Measurements from ENCODE around the gene ALKBH2.

ALKBH2 gene

GRCh38 chr12:109110988-109111495, 17.8 kb upstream of the ALKBH2 start:
- peak overlapping the region; percentile 53 for H3K4me3 ChIP-seq (ENCODE audit: low read length)
- H3K9ac ChIP-seq (ENCODE audit: low read length): peak overlapping the region; percentile 6
- peaks cover 32% of the 10 kb centered on the region for H3K36me3 ChIP-seq (ENCODE audit: control insufficient read depth, low read depth, low read length)
- no peaks in the 10 kb centered on the region for H3K9me3 ChIP-seq (ENCODE audit: control insufficient read depth, low read depth, low read length)
- no peaks in the 10 kb centered on the region for H3K27me3 ChIP-seq (ENCODE audit: control insufficient read depth, insufficient read depth, low read length)
- H3K27ac ChIP-seq (ENCODE audit: low read length): no peak overlapping the region
- H3K4me1 ChIP-seq (ENCODE audit: control insufficient read depth, low read depth, low read length): peaks cover 13% of the 10 kb centered on the region

- H3K9ac ChIP-seq (ENCODE audit: low read length): no peak overlapping the region
- H3K4me1 ChIP-seq (ENCODE audit: control insufficient read depth, low read depth, low read length): peaks cover 6% of the 10 kb centered on the region
- no peak overlapping the region for H3K27ac ChIP-seq (ENCODE audit: low read length)
- H3K4me3 ChIP-seq (ENCODE audit: low read length): no peak overlapping the region
- no peaks in the 10 kb centered on the region for H3K27me3 ChIP-seq (ENCODE audit: control insufficient read depth, insufficient read depth, low read length)
- no peaks in the 10 kb centered on the region for H3K9me3 ChIP-seq (ENCODE audit: control insufficient read depth, low read depth, low read length)
- H3K36me3 ChIP-seq (ENCODE audit: control insufficient read depth, low read depth, low read length): peaks cover 44% of the 10 kb centered on the region
Observed at GRCh38 chr12:109109746-109110350, 16.6 kb upstream of the ALKBH2 start.

- no peak overlapping the region for H3K9ac ChIP-seq (ENCODE audit: low read length)
- no peak overlapping the region for H3K4me3 ChIP-seq (ENCODE audit: low read length)
- no peaks in the 10 kb centered on the region for H3K9me3 ChIP-seq (ENCODE audit: control insufficient read depth, low read depth, low read length)
- H3K27ac ChIP-seq (ENCODE audit: low read length): no peak overlapping the region
- no peaks in the 10 kb centered on the region for H3K27me3 ChIP-seq (ENCODE audit: control insufficient read depth, insufficient read depth, low read length)
- H3K4me1 ChIP-seq (ENCODE audit: control insufficient read depth, low read depth, low read length): no peaks in the 10 kb centered on the region
- H3K36me3 ChIP-seq (ENCODE audit: control insufficient read depth, low read depth, low read length): peaks cover 81% of the 10 kb centered on the region
Observed at GRCh38 chr12:109105176-109105575, 11.9 kb upstream of the ALKBH2 start.

DNA sequence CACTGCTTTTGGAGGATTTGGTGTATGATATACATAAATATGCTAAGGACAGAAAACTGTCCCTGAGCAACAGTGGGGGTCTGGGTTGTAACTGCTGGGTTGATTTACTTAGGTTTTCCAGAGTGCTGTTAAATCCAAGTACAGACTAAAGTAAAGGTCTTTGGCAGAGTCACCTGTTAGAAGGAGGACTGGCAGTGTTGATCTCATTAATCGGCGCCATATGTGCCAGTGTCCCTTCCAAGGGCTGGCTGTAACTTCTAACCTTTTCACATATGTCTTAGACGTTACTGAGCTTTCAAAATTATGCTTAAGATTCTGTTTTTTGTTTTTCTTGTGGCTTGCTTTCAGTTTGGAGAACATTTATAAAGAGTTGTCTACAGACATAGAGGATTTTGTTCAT, 9.2 kb upstream of the ALKBH2 start:
- no peak overlapping the region for H3K4me3 ChIP-seq (ENCODE audit: low read length)
- H3K9ac ChIP-seq (ENCODE audit: low read length): no peak overlapping the region
- no peak overlapping the region for H3K27ac ChIP-seq (ENCODE audit: low read length)
- no peaks in the 10 kb centered on the region for H3K9me3 ChIP-seq (ENCODE audit: control insufficient read depth, low read depth, low read length)
- peaks cover 79% of the 10 kb centered on the region for H3K36me3 ChIP-seq (ENCODE audit: control insufficient read depth, low read depth, low read length)
- H3K4me1 ChIP-seq (ENCODE audit: control insufficient read depth, low read depth, low read length): peaks cover 4% of the 10 kb centered on the region
- H3K27me3 ChIP-seq (ENCODE audit: control insufficient read depth, insufficient read depth, low read length): no peaks in the 10 kb centered on the region

DNA sequence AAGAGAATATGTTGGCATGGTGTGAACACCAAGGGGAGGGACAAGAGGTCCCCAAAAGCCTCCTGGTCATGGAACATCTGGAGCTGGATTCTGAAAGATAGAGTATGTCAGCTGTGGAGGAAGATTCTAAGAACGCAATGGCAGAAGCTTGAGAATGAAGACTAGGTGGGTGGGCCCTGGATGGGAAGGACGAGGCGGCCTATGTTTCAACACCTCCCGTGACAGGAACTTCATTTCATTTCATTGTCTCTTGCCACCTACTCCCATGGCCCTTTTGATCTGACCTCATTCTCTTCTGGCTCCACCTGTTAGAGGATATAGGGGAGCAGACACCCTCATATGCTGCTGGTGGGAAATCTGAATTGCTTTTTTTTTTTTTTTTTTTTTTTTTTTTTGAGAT, 7.5 kb upstream of the ALKBH2 start:
- Histone ChIP-seq H3K4me3 (ENCODE audit: low read length) (no peak overlapping the region), H3K9me3 (ENCODE audit: control insufficient read depth, low read depth, low read length) (no peaks in the 10 kb centered on the region), H3K9ac (ENCODE audit: low read length) (no peak overlapping the region), H3K4me1 (ENCODE audit: control insufficient read depth, low read depth, low read length) (peaks cover 4% of the 10 kb centered on the region), H3K27me3 (ENCODE audit: control insufficient read depth, insufficient read depth, low read length) (no peaks in the 10 kb centered on the region), H3K36me3 (ENCODE audit: control insufficient read depth, low read depth, low read length) (peaks cover 68% of the 10 kb centered on the region), H3K27ac (ENCODE audit: low read length) (no peak overlapping the region)

- peak overlapping the region; percentile 95 for H3K9ac ChIP-seq (ENCODE audit: low read length)
- H3K9me3 ChIP-seq (ENCODE audit: control insufficient read depth, low read depth, low read length): no peaks in the 10 kb centered on the region
- no peaks in the 10 kb centered on the region for H3K27me3 ChIP-seq (ENCODE audit: control insufficient read depth, insufficient read depth, low read length)
- peaks cover 4% of the 10 kb centered on the region for H3K4me1 ChIP-seq (ENCODE audit: control insufficient read depth, low read depth, low read length)
- H3K27ac ChIP-seq (ENCODE audit: low read length): no peak overlapping the region
- peaks cover 56% of the 10 kb centered on the region for H3K36me3 ChIP-seq (ENCODE audit: control insufficient read depth, low read depth, low read length)
- peak overlapping the region; percentile 94 for H3K4me3 ChIP-seq (ENCODE audit: low read length)
Observed at GRCh38 chr12:109099431-109100020, 6.3 kb upstream of the ALKBH2 start.

DNA sequence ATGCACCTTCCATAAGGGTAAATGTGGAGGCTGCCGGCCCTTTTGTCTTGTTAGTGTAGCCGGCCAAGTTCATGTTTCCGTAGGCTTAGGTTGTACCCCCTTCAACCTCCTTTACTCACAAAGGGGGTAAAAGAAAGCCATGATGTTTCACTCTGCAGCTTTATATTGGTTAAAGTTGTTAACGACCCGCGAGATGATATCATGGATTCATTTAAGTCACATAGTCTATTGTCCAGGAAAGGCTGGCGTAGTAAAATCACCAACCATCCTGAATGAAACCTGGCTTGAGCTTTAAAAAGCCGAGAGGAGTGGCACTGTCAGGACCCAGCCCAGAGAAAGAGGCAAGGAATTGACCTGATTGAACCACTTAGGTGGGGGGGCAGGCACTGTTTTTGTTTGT, 5.4 kb upstream of the ALKBH2 start:
- Histone ChIP-seq H3K9ac (ENCODE audit: low read length) (peak overlapping the region; percentile 95), H3K9me3 (ENCODE audit: control insufficient read depth, low read depth, low read length) (no peaks in the 10 kb centered on the region), H3K36me3 (ENCODE audit: control insufficient read depth, low read depth, low read length) (peaks cover 47% of the 10 kb centered on the region), H3K4me3 (ENCODE audit: low read length) (peak overlapping the region; percentile 94), H3K27ac (ENCODE audit: low read length) (no peak overlapping the region), H3K27me3 (ENCODE audit: control insufficient read depth, insufficient read depth, low read length) (no peaks in the 10 kb centered on the region), H3K4me1 (ENCODE audit: control insufficient read depth, low read depth, low read length) (peaks cover 4% of the 10 kb centered on the region)

DNA sequence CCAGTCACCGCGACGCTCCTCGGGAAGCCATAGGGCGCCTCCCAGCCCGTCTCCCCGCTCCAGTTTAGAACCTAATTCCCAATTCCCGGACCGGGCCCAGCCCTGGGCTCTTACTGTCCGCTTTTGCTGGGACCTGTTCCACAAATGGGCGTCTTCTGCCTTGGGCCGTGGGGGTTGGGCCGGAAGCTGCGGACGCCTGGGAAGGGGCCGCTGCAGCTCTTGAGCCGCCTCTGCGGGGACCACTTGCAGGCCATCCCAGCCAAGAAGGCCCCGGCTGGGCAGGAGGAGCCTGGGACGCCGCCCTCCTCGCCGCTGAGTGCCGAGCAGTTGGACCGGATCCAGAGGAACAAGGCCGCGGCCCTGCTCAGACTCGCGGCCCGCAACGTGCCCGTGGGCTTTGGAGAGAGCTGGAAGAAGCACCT, 4.9 kb upstream of the ALKBH2 start:
- Histone ChIP-seq H3K36me3 (ENCODE audit: control insufficient read depth, low read depth, low read length) (peaks cover 43% of the 10 kb centered on the region), H3K27ac (ENCODE audit: low read length) (no peak overlapping the region), H3K27me3 (ENCODE audit: control insufficient read depth, insufficient read depth, low read length) (no peaks in the 10 kb centered on the region)

GRCh38 chr12:109097435-109098182, 4.3 kb upstream of the ALKBH2 start, which contains the start of gene UNG:
Gene UNG, plus strand, starts transcription at chr12:109097597. Its CDS starts 83 bp downstream, at chr12:109097680.
- Histone ChIP-seq H3K4me1 (ENCODE audit: control insufficient read depth, low read depth, low read length) (peaks cover 4% of the 10 kb centered on the region), H3K9me3 (ENCODE audit: control insufficient read depth, low read depth, low read length) (no peaks in the 10 kb centered on the region), H3K4me3 (ENCODE audit: low read length) (peak within 1 kb of the TSS; percentile 94), H3K36me3 (ENCODE audit: control insufficient read depth, low read depth, low read length) (peaks cover 39% of the 10 kb centered on the region), H3K9ac (ENCODE audit: low read length) (peak within 1 kb of the TSS; percentile 95), H3K27ac (ENCODE audit: low read length) (peak within 1 kb of the TSS; percentile 47), H3K27me3 (ENCODE audit: control insufficient read depth, insufficient read depth, low read length) (peaks cover 5% of the 10 kb centered on the region)

More for the DNA sequence above, 4.9 kb upstream of the ALKBH2 start:
- H3K9me3 ChIP-seq (ENCODE audit: control insufficient read depth, low read depth, low read length): no peaks in the 10 kb centered on the region
- peak overlapping the region; percentile 95 for H3K9ac ChIP-seq (ENCODE audit: low read length)
- H3K4me3 ChIP-seq (ENCODE audit: low read length): peak overlapping the region; percentile 94
- H3K4me1 ChIP-seq (ENCODE audit: control insufficient read depth, low read depth, low read length): peaks cover 4% of the 10 kb centered on the region

- H3K27ac ChIP-seq (ENCODE audit: low read length): no peak overlapping the region
Observed at GRCh38 chr12:109097140-109097434, 3.8 kb upstream of the ALKBH2 start.

DNA sequence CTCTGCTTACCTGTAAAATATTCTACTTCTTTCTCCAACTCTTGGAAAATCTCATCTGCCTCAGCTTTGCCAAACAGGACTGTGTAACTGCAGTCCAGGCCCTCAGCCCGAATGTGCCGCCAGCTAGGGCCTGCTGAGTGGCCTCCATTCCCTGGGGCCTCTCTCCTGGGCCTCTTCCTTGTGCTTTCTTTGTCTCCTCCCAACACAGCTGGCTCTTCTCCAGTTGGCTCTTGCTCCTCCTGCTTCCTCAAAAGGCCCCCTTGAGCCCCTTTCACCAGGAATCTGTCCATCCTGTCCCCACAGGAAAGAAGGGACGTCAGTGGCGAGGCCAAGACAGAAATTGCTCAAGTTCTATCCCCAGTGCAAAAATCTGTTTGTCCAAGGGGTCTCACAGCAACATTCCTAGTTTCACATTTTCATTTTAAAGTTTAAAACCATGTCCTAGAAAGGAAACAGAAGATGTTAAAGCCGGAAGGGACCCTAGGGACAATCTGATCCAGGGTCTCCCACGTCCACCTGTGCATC, 713 bp downstream of the ALKBH2 start:
- Histone ChIP-seq H3K9ac (ENCODE audit: low read length) (peak overlapping the region; percentile 41), H3K4me3 (ENCODE audit: low read length) (peak overlapping the region; percentile 66), H3K4me1 (ENCODE audit: control insufficient read depth, low read depth, low read length) (no peaks in the 10 kb centered on the region), H3K9me3 (ENCODE audit: control insufficient read depth, low read depth, low read length) (no peaks in the 10 kb centered on the region), H3K27ac (ENCODE audit: low read length) (no peak overlapping the region), H3K27me3 (ENCODE audit: control insufficient read depth, insufficient read depth, low read length) (peaks cover 6% of the 10 kb centered on the region), H3K36me3 (ENCODE audit: control insufficient read depth, low read depth, low read length) (peaks cover 8% of the 10 kb centered on the region)

More at GRCh38 chr12:109097140-109097434, 3.8 kb upstream of the ALKBH2 start:
- Histone ChIP-seq H3K9me3 (ENCODE audit: control insufficient read depth, low read depth, low read length) (no peaks in the 10 kb centered on the region), H3K27me3 (ENCODE audit: control insufficient read depth, insufficient read depth, low read length) (peaks cover 6% of the 10 kb centered on the region), H3K4me3 (ENCODE audit: low read length) (peak overlapping the region; percentile 94), H3K4me1 (ENCODE audit: control insufficient read depth, low read depth, low read length) (peaks cover 4% of the 10 kb centered on the region), H3K36me3 (ENCODE audit: control insufficient read depth, low read depth, low read length) (peaks cover 34% of the 10 kb centered on the region), H3K9ac (ENCODE audit: low read length) (peak overlapping the region; percentile 95)
